ENCODE measurements around the gene S100A9.

Gene S100A9

DNA sequence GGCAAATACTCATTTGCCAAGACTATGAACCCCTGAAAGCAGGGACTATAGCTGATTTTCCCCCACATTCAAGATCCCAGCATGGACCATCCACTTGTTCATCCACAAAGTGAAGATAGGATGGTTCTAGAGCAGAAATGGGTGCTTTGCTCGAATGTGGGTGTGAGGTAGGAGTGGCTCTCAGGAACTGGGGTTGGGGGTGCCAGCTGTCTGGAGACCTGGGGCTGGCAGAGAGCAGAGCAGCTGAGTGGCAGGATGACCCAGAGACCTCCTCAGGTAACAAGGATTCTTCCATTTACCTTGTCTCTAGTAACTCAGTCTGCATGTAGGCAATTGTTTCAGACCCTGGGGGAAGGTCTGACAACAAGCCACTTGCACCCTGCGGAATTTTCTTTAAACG is 6.0 kb downstream of the S100A9 start:
- no peak for ATAC-seq
- no peak for TF ChIP-seq TOX (CRISPR knock-in tag; IDR thresholded peaks at IDR 0.05; ENCODE audit: borderline replicate concordance)
- no peak for TF ChIP-seq ISL1 (CRISPR knock-in tag; IDR thresholded peaks at IDR 0.05)
- TF ChIP-seq PPARA (CRISPR knock-in tag; IDR thresholded peaks at IDR 0.05; ENCODE audit: borderline replicate concordance), result no peak
- TF ChIP-seq, protein P1, sequence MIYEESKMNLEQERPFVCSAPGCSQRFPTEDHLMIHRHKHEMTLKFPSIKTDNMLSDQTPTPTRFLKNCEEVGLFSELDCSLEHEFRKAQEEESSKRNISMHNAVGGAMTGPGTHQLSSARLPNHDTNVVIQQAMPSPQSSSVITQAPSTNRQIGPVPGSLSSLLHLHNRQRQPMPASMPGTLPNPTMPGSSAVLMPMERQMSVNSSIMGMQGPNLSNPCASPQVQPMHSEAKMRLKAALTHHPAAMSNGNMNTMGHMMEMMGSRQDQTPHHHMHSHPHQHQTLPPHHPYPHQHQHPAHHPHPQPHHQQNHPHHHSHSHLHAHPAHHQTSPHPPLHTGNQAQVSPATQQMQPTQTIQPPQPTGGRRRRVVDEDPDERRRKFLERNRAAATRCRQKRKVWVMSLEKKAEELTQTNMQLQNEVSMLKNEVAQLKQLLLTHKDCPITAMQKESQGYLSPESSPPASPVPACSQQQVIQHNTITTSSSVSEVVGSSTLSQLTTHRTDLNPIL (CRISPR knock-in tag; IDR thresholded peaks at IDR 0.05; ENCODE audit: low read depth), result no peak
- no peak for TF ChIP-seq ZFP30 (CRISPR knock-in tag; IDR thresholded peaks at IDR 0.05)
- TF ChIP-seq RARB (CRISPR knock-in tag; IDR thresholded peaks at IDR 0.05), result no peak

DNA sequence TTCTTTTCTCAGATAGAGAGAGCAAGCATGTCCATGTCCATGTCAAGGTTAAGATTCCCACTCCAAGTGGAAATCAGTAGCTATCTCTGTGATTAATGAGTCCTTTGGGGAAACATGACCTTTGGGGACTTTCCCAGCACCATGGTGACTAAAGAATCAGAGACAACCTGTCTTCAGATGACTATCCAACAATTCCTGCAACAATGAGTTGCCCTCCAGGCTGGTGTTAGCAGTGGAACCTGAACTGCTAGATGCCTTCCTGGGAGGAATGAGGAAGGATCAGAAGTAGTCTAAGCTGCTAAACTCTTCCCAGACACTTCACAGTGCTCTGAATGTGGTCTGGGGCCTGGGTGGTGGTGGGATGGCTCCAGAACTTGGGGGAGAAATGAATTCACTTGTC is 6.5 kb downstream of the S100A9 start:
- TF ChIP-seq, protein P2, sequence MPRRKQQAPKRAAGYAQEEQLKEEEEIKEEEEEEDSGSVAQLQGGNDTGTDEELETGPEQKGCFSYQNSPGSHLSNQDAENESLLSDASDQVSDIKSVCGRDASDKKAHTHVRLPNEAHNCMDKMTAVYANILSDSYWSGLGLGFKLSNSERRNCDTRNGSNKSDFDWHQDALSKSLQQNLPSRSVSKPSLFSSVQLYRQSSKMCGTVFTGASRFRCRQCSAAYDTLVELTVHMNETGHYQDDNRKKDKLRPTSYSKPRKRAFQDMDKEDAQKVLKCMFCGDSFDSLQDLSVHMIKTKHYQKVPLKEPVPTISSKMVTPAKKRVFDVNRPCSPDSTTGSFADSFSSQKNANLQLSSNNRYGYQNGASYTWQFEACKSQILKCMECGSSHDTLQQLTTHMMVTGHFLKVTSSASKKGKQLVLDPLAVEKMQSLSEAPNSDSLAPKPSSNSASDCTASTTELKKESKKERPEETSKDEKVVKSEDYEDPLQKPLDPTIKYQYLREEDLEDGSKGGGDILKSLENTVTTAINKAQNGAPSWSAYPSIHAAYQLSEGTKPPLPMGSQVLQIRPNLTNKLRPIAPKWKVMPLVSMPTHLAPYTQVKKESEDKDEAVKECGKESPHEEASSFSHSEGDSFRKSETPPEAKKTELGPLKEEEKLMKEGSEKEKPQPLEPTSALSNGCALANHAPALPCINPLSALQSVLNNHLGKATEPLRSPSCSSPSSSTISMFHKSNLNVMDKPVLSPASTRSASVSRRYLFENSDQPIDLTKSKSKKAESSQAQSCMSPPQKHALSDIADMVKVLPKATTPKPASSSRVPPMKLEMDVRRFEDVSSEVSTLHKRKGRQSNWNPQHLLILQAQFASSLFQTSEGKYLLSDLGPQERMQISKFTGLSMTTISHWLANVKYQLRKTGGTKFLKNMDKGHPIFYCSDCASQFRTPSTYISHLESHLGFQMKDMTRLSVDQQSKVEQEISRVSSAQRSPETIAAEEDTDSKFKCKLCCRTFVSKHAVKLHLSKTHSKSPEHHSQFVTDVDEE (CRISPR knock-in tag; IDR thresholded peaks at IDR 0.05), result no peak
- TF ChIP-seq ZFP3 (CRISPR knock-in tag; IDR thresholded peaks at IDR 0.05) (no peak), ZNF70 (CRISPR knock-in tag; IDR thresholded peaks at IDR 0.05) (no peak), BACH2 (CRISPR knock-in tag; IDR thresholded peaks at IDR 0.05; ENCODE audit: borderline replicate concordance) (no peak), TCF4 (CRISPR knock-in tag; IDR thresholded peaks at IDR 0.05; ENCODE audit: borderline replicate concordance) (no peak), ESRRG (CRISPR knock-in tag; IDR thresholded peaks at IDR 0.05) (no peak), ZFP30 (CRISPR knock-in tag; IDR thresholded peaks at IDR 0.05) (no peak), ARNTL (CRISPR knock-in tag; IDR thresholded peaks at IDR 0.05; ENCODE audit: borderline replicate concordance, low read depth) (no peak), SNAI2 (CRISPR knock-in tag; IDR thresholded peaks at IDR 0.05) (no peak), CSDC2 (CRISPR knock-in tag; IDR thresholded peaks at IDR 0.05) (no peak), ZNF8 (CRISPR knock-in tag; IDR thresholded peaks at IDR 0.05) (no peak), RARB (CRISPR knock-in tag; IDR thresholded peaks at IDR 0.05) (no peak), ISL1 (CRISPR knock-in tag; IDR thresholded peaks at IDR 0.05) (no peak)
- TF ChIP-seq, protein P3, sequence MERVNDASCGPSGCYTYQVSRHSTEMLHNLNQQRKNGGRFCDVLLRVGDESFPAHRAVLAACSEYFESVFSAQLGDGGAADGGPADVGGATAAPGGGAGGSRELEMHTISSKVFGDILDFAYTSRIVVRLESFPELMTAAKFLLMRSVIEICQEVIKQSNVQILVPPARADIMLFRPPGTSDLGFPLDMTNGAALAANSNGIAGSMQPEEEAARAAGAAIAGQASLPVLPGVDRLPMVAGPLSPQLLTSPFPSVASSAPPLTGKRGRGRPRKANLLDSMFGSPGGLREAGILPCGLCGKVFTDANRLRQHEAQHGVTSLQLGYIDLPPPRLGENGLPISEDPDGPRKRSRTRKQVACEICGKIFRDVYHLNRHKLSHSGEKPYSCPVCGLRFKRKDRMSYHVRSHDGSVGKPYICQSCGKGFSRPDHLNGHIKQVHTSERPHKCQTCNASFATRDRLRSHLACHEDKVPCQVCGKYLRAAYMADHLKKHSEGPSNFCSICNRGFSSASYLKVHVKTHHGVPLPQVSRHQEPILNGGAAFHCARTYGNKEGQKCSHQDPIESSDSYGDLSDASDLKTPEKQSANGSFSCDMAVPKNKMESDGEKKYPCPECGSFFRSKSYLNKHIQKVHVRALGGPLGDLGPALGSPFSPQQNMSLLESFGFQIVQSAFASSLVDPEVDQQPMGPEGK (CRISPR knock-in tag; IDR thresholded peaks at IDR 0.05; ENCODE audit: borderline replicate concordance), result no peak
- TF ChIP-seq, protein P4, sequence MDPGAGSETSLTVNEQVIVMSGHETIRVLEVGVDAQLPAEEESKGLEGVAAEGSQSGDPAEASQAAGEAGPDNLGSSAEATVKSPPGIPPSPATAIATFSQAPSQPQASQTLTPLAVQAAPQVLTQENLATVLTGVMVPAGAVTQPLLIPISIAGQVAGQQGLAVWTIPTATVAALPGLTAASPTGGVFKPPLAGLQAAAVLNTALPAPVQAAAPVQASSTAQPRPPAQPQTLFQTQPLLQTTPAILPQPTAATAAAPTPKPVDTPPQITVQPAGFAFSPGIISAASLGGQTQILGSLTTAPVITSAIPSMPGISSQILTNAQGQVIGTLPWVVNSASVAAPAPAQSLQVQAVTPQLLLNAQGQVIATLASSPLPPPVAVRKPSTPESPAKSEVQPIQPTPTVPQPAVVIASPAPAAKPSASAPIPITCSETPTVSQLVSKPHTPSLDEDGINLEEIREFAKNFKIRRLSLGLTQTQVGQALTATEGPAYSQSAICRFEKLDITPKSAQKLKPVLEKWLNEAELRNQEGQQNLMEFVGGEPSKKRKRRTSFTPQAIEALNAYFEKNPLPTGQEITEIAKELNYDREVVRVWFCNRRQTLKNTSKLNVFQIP (CRISPR knock-in tag; IDR thresholded peaks at IDR 0.05; ENCODE audit: borderline replicate concordance, low read depth), result no peak
- ATAC-seq, result no peak

DNA sequence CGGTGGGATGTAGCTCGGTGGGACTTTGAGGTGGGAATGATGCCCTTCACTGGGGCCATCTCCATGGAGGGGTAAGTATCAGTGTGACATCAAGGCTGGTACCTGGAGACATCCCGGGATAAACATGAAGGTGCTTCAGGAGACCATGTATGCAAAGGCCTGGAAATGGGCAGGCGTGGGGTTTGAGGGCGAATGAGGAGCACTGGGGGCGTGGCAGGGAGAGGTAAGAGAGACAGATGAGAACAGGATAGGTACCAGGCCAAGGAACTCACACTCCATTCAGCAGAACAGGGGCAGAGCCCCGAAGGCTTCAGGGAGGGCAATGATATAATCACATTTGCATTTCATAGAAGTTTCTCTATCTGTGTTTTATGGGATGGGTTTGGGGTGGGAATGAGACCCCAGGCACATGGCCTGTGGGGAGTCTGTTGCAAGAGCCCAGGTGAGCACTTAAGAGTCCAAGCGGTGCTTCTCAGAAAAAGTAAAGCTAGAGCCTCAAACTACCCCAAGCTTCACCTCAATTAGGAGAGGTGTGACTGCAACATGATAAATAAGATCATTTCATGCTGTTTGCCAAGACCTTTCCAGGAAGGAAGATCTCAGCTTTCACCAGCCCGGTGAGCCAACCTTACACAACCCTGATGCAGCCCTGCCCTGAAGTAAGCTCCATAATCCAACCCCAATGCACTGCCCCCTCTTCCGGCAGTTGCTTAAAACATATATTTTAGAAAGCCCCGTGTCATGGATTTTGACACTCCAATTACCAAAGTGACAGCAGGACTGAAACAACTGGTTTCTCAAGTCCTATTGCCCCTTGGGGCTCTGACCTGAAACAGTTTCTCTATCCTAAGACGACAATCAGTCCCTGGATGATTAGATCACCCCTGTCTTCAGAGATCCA is 7.4 kb downstream of the S100A9 start:
- no peak for ATAC-seq
- no peak for TF ChIP-seq CSDC2 (CRISPR knock-in tag; IDR thresholded peaks at IDR 0.05)
- no peak for TF ChIP-seq TOX (CRISPR knock-in tag; IDR thresholded peaks at IDR 0.05; ENCODE audit: borderline replicate concordance)
- no peak for TF ChIP-seq ZFP30 (CRISPR knock-in tag; IDR thresholded peaks at IDR 0.05)
- no peak for TF ChIP-seq ESRRG (CRISPR knock-in tag; IDR thresholded peaks at IDR 0.05)
- no peak for TF ChIP-seq ARNTL (CRISPR knock-in tag; IDR thresholded peaks at IDR 0.05; ENCODE audit: borderline replicate concordance, low read depth)
- no peak for TF ChIP-seq ISL1 (CRISPR knock-in tag; IDR thresholded peaks at IDR 0.05)
- TF ChIP-seq, protein P2 (CRISPR knock-in tag; IDR thresholded peaks at IDR 0.05), result no peak
- TF ChIP-seq BACH2 (CRISPR knock-in tag; IDR thresholded peaks at IDR 0.05; ENCODE audit: borderline replicate concordance), result no peak
- TF ChIP-seq TCF4 (CRISPR knock-in tag; IDR thresholded peaks at IDR 0.05; ENCODE audit: borderline replicate concordance), result no peak
- no peak for TF ChIP-seq PPARA (CRISPR knock-in tag; IDR thresholded peaks at IDR 0.05; ENCODE audit: borderline replicate concordance)
- TF ChIP-seq, protein P5, sequence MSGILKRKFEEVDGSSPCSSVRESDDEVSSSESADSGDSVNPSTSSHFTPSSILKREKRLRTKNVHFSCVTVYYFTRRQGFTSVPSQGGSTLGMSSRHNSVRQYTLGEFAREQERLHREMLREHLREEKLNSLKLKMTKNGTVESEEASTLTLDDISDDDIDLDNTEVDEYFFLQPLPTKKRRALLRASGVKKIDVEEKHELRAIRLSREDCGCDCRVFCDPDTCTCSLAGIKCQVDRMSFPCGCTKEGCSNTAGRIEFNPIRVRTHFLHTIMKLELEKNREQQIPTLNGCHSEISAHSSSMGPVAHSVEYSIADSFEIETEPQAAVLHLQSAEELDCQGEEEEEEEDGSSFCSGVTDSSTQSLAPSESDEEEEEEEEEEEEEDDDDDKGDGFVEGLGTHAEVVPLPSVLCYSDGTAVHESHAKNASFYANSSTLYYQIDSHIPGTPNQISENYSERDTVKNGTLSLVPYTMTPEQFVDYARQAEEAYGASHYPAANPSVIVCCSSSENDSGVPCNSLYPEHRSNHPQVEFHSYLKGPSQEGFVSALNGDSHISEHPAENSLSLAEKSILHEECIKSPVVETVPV (CRISPR knock-in tag; IDR thresholded peaks at IDR 0.05), result no peak
- no peak for TF ChIP-seq ZFP3 (CRISPR knock-in tag; IDR thresholded peaks at IDR 0.05)

Measured in SK-N-SH treated with all-trans-retinoic acid at 6 μM for 48 hours (cell line).